K562 (cell line): ENCODE results near the gene CHRNA10.

Source experiments
- CBX8 ChIP-seq: fragments of 200-600 bp; sonication (generic); IDR thresholded peaks from 2 replicates; pipeline ENCODE4 v1.6.1; 2012; ENCODE audit warnings: borderline replicate concordance, mixed run types, low read depth, mild to moderate bottlenecking, moderate library complexity, mixed read lengths, low read length, control low read depth, inconsistent platforms; ENCODE audit not compliant: poor library complexity, severe bottlenecking; ENCODE audit errors: extremely low read depth
- CTCF ChIP-seq, 3 experiments: IDR thresholded peaks in 2 of 3; conservative IDR thresholded peaks in 1 of 3; 2 replicates each; pipeline ENCODE4 v1.5.1; 2011 to 2012; ENCODE audit warnings: low read length in 3 of 3, mild to moderate bottlenecking in 3 of 3, control low read depth in 2 of 3, improper control_type of control experiment in 1 of 3, inconsistent platforms in 1 of 3, low read depth in 1 of 3, mixed read lengths in 1 of 3, moderate library complexity in 1 of 3; ENCODE audit not compliant: insufficient read depth in 2 of 3
- FOXA1 ChIP-seq: fragments of 450-650 bp; IDR thresholded peaks from 2 replicates; pipeline ENCODE4 v1.6.1; 2016; ENCODE audit warnings: mild to moderate bottlenecking, borderline replicate concordance
- FOXM1 ChIP-seq, 2 experiments: fragments of 450-650 bp in 1 of 2; sonication (generic) in 1 of 2; formaldehyde crosslinking in 1 of 2; IDR thresholded peaks; 2 replicates each; pipeline versions ENCODE4 v1.6.1 to v1.9.0; 2017 to 2022; ENCODE audit warnings: low read depth in 2 of 2, mild to moderate bottlenecking in 2 of 2, missing genetic modification reagents in 1 of 2, moderate library complexity in 1 of 2
- ID3 ChIP-seq, 2 experiments: fragments of 250-450 bp in 1 of 2; fragments of 450-650 bp in 1 of 2; sonication (Bioruptor Pico) in 1 of 2; IDR thresholded peaks; 2 replicates each; pipeline versions ENCODE4 v1.6.1 to v1.8.0; 2016 to 2021; ENCODE audit warnings: mild to moderate bottlenecking in 2 of 2, moderate library complexity in 2 of 2, missing compliant biosample characterization in 1 of 2, missing genetic modification characterization in 1 of 2
- MTA3 ChIP-seq: fragments of 450-650 bp; formaldehyde crosslinking; IDR thresholded peaks from 2 replicates; pipeline ENCODE4 v1.6.1; 2017; ENCODE audit warnings: mild to moderate bottlenecking, borderline replicate concordance
- NFIC ChIP-seq: fragments of 450-650 bp; IDR thresholded peaks from 2 replicates; pipeline ENCODE4 v1.6.1; 2017; ENCODE audit warnings: mild to moderate bottlenecking, inconsistent platforms
- POLR2AphosphoS5 ChIP-seq: IDR thresholded peaks from 2 replicates; pipeline ENCODE4 v1.6.1; 2011; ENCODE audit warnings: mild to moderate bottlenecking, low read depth, low read length, moderate library complexity; ENCODE audit not compliant: control insufficient read depth, insufficient read depth
- ZNF274 ChIP-seq: IDR thresholded peaks from 2 replicates; pipeline ENCODE4 v1.6.1; 2011; ENCODE audit warnings: low read depth, mild to moderate bottlenecking, low read length, moderate library complexity, borderline replicate concordance
- ZNF639 ChIP-seq, 2 experiments: fragments of 200-800 bp in 1 of 2; sonication (Bioruptor generic) in 1 of 2; sonication (generic) in 1 of 2; formaldehyde crosslinking in 1 of 2; IDR thresholded peaks in 1 of 2; conservative IDR thresholded peaks in 1 of 2; 2 replicates each; pipeline versions ENCODE4 v1.5.0 to v1.6.1; 2016 to 2020; ENCODE audit warnings: missing compliant biosample characterization in 1 of 2, missing genetic modification characterization in 1 of 2, missing genetic modification reagents in 1 of 2
- ZNF780A ChIP-seq: fragments of 250-450 bp; sonication (Bioruptor Pico); IDR thresholded peaks from 2 replicates; pipeline ENCODE4 v1.5.0; 2021; ENCODE audit warnings: mild to moderate bottlenecking

- TF ChIP-seq ZNF780A (CRISPR knock-in tag) (no peak), FOXA1 (no peak), ID3 (CRISPR knock-in tag; IDR thresholded peaks at IDR 0.05) (no peak), ID3 (tag; IDR thresholded peaks at IDR 0.05) (no peak), POLR2AphosphoS5 (no peak), NFIC (no peak), MTA3 (no peak), CBX8 (no peak), FOXM1 (IDR thresholded peaks at IDR 0.05; ENCODE audit: low read depth) (no peak), FOXM1 (CRISPR knock-in tag; IDR thresholded peaks at IDR 0.05; ENCODE audit: low read depth) (no peak), CTCF (IDR thresholded peaks at IDR 0.05 in 2 of 3, conservative IDR thresholded peaks at IDR 0.05 in 1 of 3; ENCODE audit: insufficient read depth in 2 of 3, low read depth in 1 of 3, low read length in 3 of 3) (no peak), ZNF274 (no peak), ZNF639 (CRISPR knock-in tag; conservative IDR thresholded peaks at IDR 0.05 in 1 of 2, IDR thresholded peaks at IDR 0.05 in 1 of 2) (no peak)
These were observed 30.0 kb downstream of the CHRNA10 start for GRCh38 chr11:3641191-3641590.
